ENCODE measurements around the gene PLEKHO1.

PLEKHO1 gene

GRCh38 chr1:150150133-150151021 is 661 bp downstream of the PLEKHO1 start:
- DNase-seq, result peak; percentile 76

GRCh38 chr1:150151291-150152181 is 1.8 kb downstream of the PLEKHO1 start:
- peak; percentile 83 for DNase-seq

GRCh38 chr1:150152182-150152536 is 2.4 kb downstream of the PLEKHO1 start:
- peak; percentile 53 for DNase-seq

GRCh38 chr1:150152772-150153456 is 3.2 kb downstream of the PLEKHO1 start:
- DNase-seq, result peak; percentile 52

GRCh38 chr1:150154143-150154542 is 4.4 kb downstream of the PLEKHO1 start:
- DNase-seq, result peak; percentile 53

- DNase-seq, result peak; percentile 43
Observed at GRCh38 chr1:150155413-150156071, 5.8 kb downstream of the PLEKHO1 start.

- peak; percentile 48 for DNase-seq
Observed at GRCh38 chr1:150156868-150157603, 7.3 kb downstream of the PLEKHO1 start.

GRCh38 chr1:150159550-150159949 is 9.8 kb downstream of the PLEKHO1 start:
- no peak for DNase-seq

GRCh38 chr1:150160964-150161621 is 11.4 kb downstream of the PLEKHO1 start:
- DNase-seq, result no peak

- DNase-seq, result no peak
Observed at GRCh38 chr1:150161747-150162581, 12.2 kb downstream of the PLEKHO1 start.

- no peak for DNase-seq
Observed at GRCh38 chr1:150162582-150162861, 12.8 kb downstream of the PLEKHO1 start.

- DNase-seq, result no peak
Observed at GRCh38 chr1:150162862-150163706, 13.4 kb downstream of the PLEKHO1 start.

- DNase-seq, result no peak
Observed at GRCh38 chr1:150164224-150164623, 14.5 kb downstream of the PLEKHO1 start.

GRCh38 chr1:150164779-150165178 is 15.1 kb downstream of the PLEKHO1 start:
- no peak for DNase-seq

GRCh38 chr1:150165622-150166612 is 16.2 kb downstream of the PLEKHO1 start:
- peak; percentile 79 for DNase-seq

GRCh38 chr1:150168960-150169601 is 19.4 kb downstream of the PLEKHO1 start:
- DNase-seq, result peak; percentile 75

- DNase-seq, result no peak
Observed at GRCh38 chr1:150171801-150172200, 22.1 kb downstream of the PLEKHO1 start.

GRCh38 chr1:150173141-150173585 is 23.4 kb downstream of the PLEKHO1 start:
- no peak for DNase-seq
